HCT116 (cell line): ENCODE data around the gene ACBD3. TPM values are rescaled to one million over a fixed set of nuclear protein-coding genes. Genes with fewer than 3 reads are reported as not detected.

Experiments used
- ATAC-seq: fragments of 200-7000 bp; cut with Tn5 transposase; 2 replicates; pipeline ENCODE4 v1.9.1; 2020; ENCODE audit warnings: mild to moderate bottlenecking, moderate library complexity
- BruUV-seq: library from RNA; stranded (reverse); fragments of 400-500 nt; replicated peaks from 2 replicates; lab custom pipeline; 2021; lab: Mats Ljungman, UMichigan
- CTCF ChIA-PET: fragments of 300-600 bp; sonication (Branson Sonifier 250); formaldehyde crosslinking; loops from one replicate; lab custom pipeline; 2021; ENCODE audit warnings: antibody characterized with exemption; lab: Charles Lee
- POLR2A ChIA-PET: fragments of 300-600, 350-600 bp; sonication (Branson Sonifier 250); formaldehyde crosslinking; loops from one replicate; lab custom pipeline; 2021; ENCODE audit warnings: antibody characterized with exemption; lab: Charles Lee
- RAD21 ChIA-PET, 2 experiments: fragments of 300-600 bp; sonication (Branson Sonifier 250); formaldehyde crosslinking; loops; one replicate each; lab custom pipeline; 2023; ENCODE audit warnings: low total read pairs in 2 of 2; ENCODE audit not compliant: uncharacterized antibody in 2 of 2, unreplicated experiment in 2 of 2, low non-redundant PET in 1 of 2; lab: Charles Lee
- DNase-seq: peaks from one replicate; pipeline ENCODE4 v3.0.0-alpha.2; 2010; ENCODE audit warnings: low read depth, low spot score
- H2AFZ ChIP-seq: fragments of 200-600 bp; shearing (Covaris generic), sonication (generic); 2 replicates; pipeline ENCODE4 v1.6.1; 2017; ENCODE audit warnings: low read depth, mixed run types, mixed read lengths, antibody characterized with exemption, low read length; ENCODE audit not compliant: poor library complexity, severe bottlenecking
- H3K27ac ChIP-seq: 2 replicates; pipeline ENCODE4 v1.5.1; 2012; ENCODE audit warnings: low read depth, low read length
- H3K27me3 ChIP-seq: fragments of 200-600 bp; sonication (generic); 2 replicates; pipeline ENCODE4 v1.6.1; 2016; ENCODE audit warnings: mixed run types, low read length, mixed read lengths; ENCODE audit not compliant: insufficient read depth
- H3K36me3 ChIP-seq, 2 experiments: fragments of 200-500 bp in 1 of 2; fragments of 200-600 bp in 1 of 2; sonication (Bioruptor generic) in 1 of 2; sonication (generic) in 1 of 2; 2 replicates each; pipeline versions ENCODE4 v1.5.1 to v1.6.1; 2014 to 2016; ENCODE audit warnings: low read length in 2 of 2, inconsistent platforms in 1 of 2, mixed read lengths in 1 of 2, mixed run types in 1 of 2; ENCODE audit not compliant: insufficient read depth in 2 of 2, control insufficient read depth in 1 of 2
- H3K4me1 ChIP-seq, 2 experiments: fragments of 200-600 bp in 1 of 2; sonication (generic) in 1 of 2; 2 replicates each; pipeline versions ENCODE4 v1.5.1 to v1.6.1; 2012 to 2017; ENCODE audit warnings: low read length in 2 of 2, inconsistent platforms in 1 of 2, mild to moderate bottlenecking in 1 of 2, mixed read lengths in 1 of 2, mixed run types in 1 of 2, moderate library complexity in 1 of 2; ENCODE audit not compliant: insufficient read depth in 2 of 2, control insufficient read depth in 1 of 2
- H3K4me2 ChIP-seq: fragments of 200-600 bp; sonication (generic); 2 replicates; pipeline ENCODE4 v1.6.1; 2017; ENCODE audit warnings: mixed run types, low read length, mixed read lengths
- H3K4me3 ChIP-seq, 2 experiments: fragments of 200-600 bp in 1 of 2; sonication (generic) in 1 of 2; replicated peaks in 1 of 2; 2 replicates each; pipeline ENCODE4 v1.5.1; 2011 to 2016; ENCODE audit warnings: low read length in 2 of 2, control low read depth in 1 of 2, low read depth in 1 of 2, mild to moderate bottlenecking in 1 of 2, mixed read lengths in 1 of 2, mixed run types in 1 of 2
- H3K79me2 ChIP-seq: fragments of 200-600 bp; sonication (generic); 2 replicates; pipeline ENCODE4 v1.6.1; 2017; ENCODE audit warnings: mild to moderate bottlenecking, mixed run types, low read length, moderate library complexity, mixed read lengths; ENCODE audit not compliant: insufficient read depth
- H3K9ac ChIP-seq: fragments of 200-600 bp; sonication (generic); 2 replicates; pipeline ENCODE4 v1.6.1; 2016; ENCODE audit warnings: low read length, mixed read lengths
- H3K9me2 ChIP-seq: fragments of 200-600 bp; sonication (generic), shearing (Covaris generic); 2 replicates; pipeline ENCODE4 v1.6.1; 2017; ENCODE audit warnings: mixed run types, mild to moderate bottlenecking, moderate library complexity; ENCODE audit not compliant: insufficient read depth
- H3K9me3 ChIP-seq, 2 experiments: fragments of 200-500 bp in 1 of 2; fragments of 200-600 bp in 1 of 2; sonication (Bioruptor generic) in 1 of 2; sonication (generic) in 1 of 2; 2 replicates each; pipeline ENCODE4 v1.6.1; 2014 to 2017; ENCODE audit warnings: low read length in 2 of 2, mixed read lengths in 2 of 2, inconsistent platforms in 1 of 2, low read depth in 1 of 2, mild to moderate bottlenecking in 1 of 2, mixed run types in 1 of 2, moderate library complexity in 1 of 2; ENCODE audit not compliant: control insufficient read depth in 1 of 2, insufficient read depth in 1 of 2
- H4K20me1 ChIP-seq: fragments of 200-600 bp; sonication (generic), shearing (Covaris generic); 2 replicates; pipeline ENCODE4 v1.6.1; 2017; ENCODE audit warnings: mixed run types, mild to moderate bottlenecking, moderate library complexity; ENCODE audit not compliant: insufficient read depth
- CBX3 ChIP-seq: IDR thresholded peaks from 2 replicates; pipeline ENCODE4 v1.6.1; 2012; ENCODE audit warnings: low read depth
- CEBPB ChIP-seq: IDR thresholded peaks from 2 replicates; pipeline ENCODE4 v1.6.1; 2012; ENCODE audit warnings: low read depth
- EGR1 ChIP-seq: IDR thresholded peaks from 2 replicates; pipeline ENCODE4 v1.6.1; 2012; ENCODE audit warnings: low read depth
- ELF1 ChIP-seq: IDR thresholded peaks from 2 replicates; pipeline ENCODE4 v1.6.1; 2012; ENCODE audit warnings: low read depth, borderline replicate concordance
- EZH2phosphoT487 ChIP-seq: fragments of 200-600 bp; IDR thresholded peaks from 2 replicates; pipeline ENCODE4 v1.6.1; 2018; ENCODE audit warnings: antibody characterized with exemption, borderline replicate concordance
- FOSL1 ChIP-seq: IDR thresholded peaks from 2 replicates; pipeline ENCODE4 v1.6.1; 2012; ENCODE audit warnings: low read depth
- JUND ChIP-seq: IDR thresholded peaks from 2 replicates; pipeline ENCODE4 v1.6.1; 2012
- POLR2AphosphoS5 ChIP-seq: IDR thresholded peaks from 2 replicates; pipeline ENCODE4 v1.6.1; 2011; ENCODE audit warnings: mild to moderate bottlenecking, low read depth, low read length, moderate library complexity
- SIN3A ChIP-seq: IDR thresholded peaks from 2 replicates; pipeline ENCODE4 v1.6.1; 2012; ENCODE audit warnings: low read depth
- TCF7L2 ChIP-seq: IDR thresholded peaks from 2 replicates; pipeline ENCODE4 v1.7.0; 2011; ENCODE audit warnings: borderline replicate concordance, inconsistent platforms; ENCODE audit not compliant: insufficient read depth, insufficient read length; ENCODE audit errors: extremely low read depth
- YY1 ChIP-seq: IDR thresholded peaks from 2 replicates; pipeline ENCODE4 v1.6.1; 2011; ENCODE audit warnings: low read length, low read depth, moderate library complexity, mild to moderate bottlenecking; ENCODE audit not compliant: insufficient replicate concordance; ENCODE audit errors: extremely low read depth
- ZFX ChIP-seq: fragments of 450-650 bp; IDR thresholded peaks from 2 replicates; pipeline ENCODE4 v1.6.1; 2017
- intact Hi-C: fragments of 100-400 bp; cut with micrococcal nuclease; formaldehyde crosslinking; loops from 2 replicates; pipeline ENCODE4 v1.10.0; 2022
- total RNA-seq: library from RNA; stranded (reverse); gene quantifications from one replicate; pipeline ENCODE4 v1.2.1, GENCODE V29; 2021; ENCODE audit not compliant: unreplicated experiment
- TF ChIP-seq, protein P1 (sequence below): IDR thresholded peaks from 2 replicates; pipeline ENCODE4 v1.6.1; 2012
- TF ChIP-seq, protein P2 (sequence below): IDR thresholded peaks from 2 replicates; pipeline ENCODE4 v1.6.1; 2012

Gene ACBD3
- total RNA-seq, 1 experiment from 2014 or later = 29.6 TPM

DNA sequence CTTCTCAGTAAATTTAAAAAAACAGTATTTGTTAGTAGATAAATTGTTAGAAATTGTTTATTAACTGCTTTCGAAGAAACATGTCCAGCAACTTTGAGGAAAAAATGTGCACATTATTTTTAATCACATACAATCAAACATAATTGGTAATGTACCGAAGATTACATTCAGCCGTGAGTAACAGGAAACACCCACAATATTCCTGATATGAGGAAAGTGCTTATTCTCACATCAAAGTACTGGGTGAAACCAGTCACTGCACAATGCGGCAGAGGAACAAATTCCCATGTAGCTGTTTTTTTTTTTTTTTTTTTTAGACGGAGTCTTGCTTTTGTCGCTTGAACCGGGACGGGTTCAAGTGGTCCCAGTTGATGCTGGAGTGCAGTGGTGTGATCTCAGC, 9.7 kb downstream of the ACBD3 start:
- POLR2A ChIA-PET = no interaction called here
- CTCF ChIA-PET = interaction anchor here (0.9 kb wide), 1 partner anchor 20 kb away, joined by 3 read pairs; no protein-coding TSS in a partner anchor
- peaks cover 11 to 17% of the 10 kb centered on the region in 2 experiments for H3K4me1 ChIP-seq
- H2AFZ ChIP-seq = no peak overlapping the region
- H3K27me3 ChIP-seq = no peaks in the 10 kb centered on the region
- no peaks in the 10 kb centered on the region for H3K9me2 ChIP-seq
- DNase-seq (no peak), ATAC-seq (no peak)
- RAD21 ChIA-PET = no interaction called here
- H3K4me2 ChIP-seq = no peak overlapping the region
- H3K27ac ChIP-seq = no peak overlapping the region
- H3K9ac ChIP-seq = no peak overlapping the region
- no peaks in the 10 kb centered on the region for H4K20me1 ChIP-seq
- peaks cover 0 to 5% of the 10 kb centered on the region in 2 experiments; a peak in 1 of 4 replicates for H3K36me3 ChIP-seq
- no TSS peak for BruUV-seq
- H3K9me3 ChIP-seq = no peaks in the 10 kb centered on the region
- H3K79me2 ChIP-seq = peaks cover 96% of the 10 kb centered on the region
- TF ChIP-seq EZH2phosphoT487 = no peak
- TF ChIP-seq POLR2AphosphoS5 = no peak
- TF ChIP-seq, protein P1, sequence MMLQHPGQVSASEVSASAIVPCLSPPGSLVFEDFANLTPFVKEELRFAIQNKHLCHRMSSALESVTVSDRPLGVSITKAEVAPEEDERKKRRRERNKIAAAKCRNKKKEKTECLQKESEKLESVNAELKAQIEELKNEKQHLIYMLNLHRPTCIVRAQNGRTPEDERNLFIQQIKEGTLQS = no peak
- TF ChIP-seq JUND = no peak
- TF ChIP-seq CEBPB = no peak
- TF ChIP-seq SIN3A = no peak
- TF ChIP-seq CBX3 = no peak
- TF ChIP-seq, protein P2, sequence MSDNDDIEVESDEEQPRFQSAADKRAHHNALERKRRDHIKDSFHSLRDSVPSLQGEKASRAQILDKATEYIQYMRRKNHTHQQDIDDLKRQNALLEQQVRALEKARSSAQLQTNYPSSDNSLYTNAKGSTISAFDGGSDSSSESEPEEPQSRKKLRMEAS = no peak
- TF ChIP-seq TCF7L2 = no peak
- no peak for TF ChIP-seq YY1
- no peak for TF ChIP-seq ELF1
- no peak for TF ChIP-seq FOSL1
- TF ChIP-seq ZFX = no peak
- no peak for TF ChIP-seq EGR1
- H3K4me3 ChIP-seq = no peak overlapping the region
- intact Hi-C loops = no loop called here
